BJ (cell line): Measurements from ENCODE around the gene EVX2. TPM values are rescaled to one million over a fixed set of nuclear protein-coding genes. Genes with fewer than 3 reads are reported as not detected.

Experiments
- CTCF ChIA-PET: fragments of 350-600 bp; formaldehyde crosslinking; extraction: SDS; loops from one replicate; lab custom pipeline; 2021; ENCODE audit warnings: antibody characterized with exemption, inconsistent platforms; lab: Yijun Ruan, JAX
- POLR2A ChIA-PET: fragments of 300-600 bp; sonication (Branson Sonifier 250); formaldehyde crosslinking; extraction: SDS; loops from one replicate; lab custom pipeline; 2021; ENCODE audit warnings: antibody characterized with exemption; lab: Charles Lee
- DNase-seq: peaks from one replicate; pipeline ENCODE4 v3.0.0-alpha.2; 2011; ENCODE audit warnings: low read depth
- H3K27me3 ChIP-seq: 2 replicates; pipeline ENCODE4 v1.6.0; 2011; ENCODE audit warnings: low read length; ENCODE audit not compliant: control insufficient read depth, insufficient read depth
- H3K36me3 ChIP-seq: 2 replicates; pipeline ENCODE4 v1.5.1; 2011; ENCODE audit warnings: low read length; ENCODE audit not compliant: control insufficient read depth, insufficient read depth
- H3K4me3 ChIP-seq: 2 replicates; pipeline ENCODE4 v1.5.1; 2011; ENCODE audit warnings: low read depth, mild to moderate bottlenecking, control low read depth, low read length
- polyA plus RNA-seq: library from polyadenylated mRNA; depleted of rRNA; stranded (reverse); fragments of >200 nt; gene quantifications from 2 replicates; pipeline ENCODE4 v1.2.3, GENCODE V29; 2011; rRNA removed
- TF ChIP-seq, protein P1 (sequence below): IDR thresholded peaks from 2 replicates; pipeline ENCODE4 v1.5.1; 2011; ENCODE audit warnings: low read depth, mild to moderate bottlenecking, control low read depth, inconsistent platforms, low read length, moderate library complexity; ENCODE audit not compliant: insufficient read depth

EVX2 gene
- polyA plus RNA-seq, 1 experiment = not detected

GRCh38 chr2:176038694-176039093 is 45.1 kb downstream of the EVX2 start:
- H3K27me3 ChIP-seq = no peaks in the 10 kb centered on the region
- TF ChIP-seq, protein P1, sequence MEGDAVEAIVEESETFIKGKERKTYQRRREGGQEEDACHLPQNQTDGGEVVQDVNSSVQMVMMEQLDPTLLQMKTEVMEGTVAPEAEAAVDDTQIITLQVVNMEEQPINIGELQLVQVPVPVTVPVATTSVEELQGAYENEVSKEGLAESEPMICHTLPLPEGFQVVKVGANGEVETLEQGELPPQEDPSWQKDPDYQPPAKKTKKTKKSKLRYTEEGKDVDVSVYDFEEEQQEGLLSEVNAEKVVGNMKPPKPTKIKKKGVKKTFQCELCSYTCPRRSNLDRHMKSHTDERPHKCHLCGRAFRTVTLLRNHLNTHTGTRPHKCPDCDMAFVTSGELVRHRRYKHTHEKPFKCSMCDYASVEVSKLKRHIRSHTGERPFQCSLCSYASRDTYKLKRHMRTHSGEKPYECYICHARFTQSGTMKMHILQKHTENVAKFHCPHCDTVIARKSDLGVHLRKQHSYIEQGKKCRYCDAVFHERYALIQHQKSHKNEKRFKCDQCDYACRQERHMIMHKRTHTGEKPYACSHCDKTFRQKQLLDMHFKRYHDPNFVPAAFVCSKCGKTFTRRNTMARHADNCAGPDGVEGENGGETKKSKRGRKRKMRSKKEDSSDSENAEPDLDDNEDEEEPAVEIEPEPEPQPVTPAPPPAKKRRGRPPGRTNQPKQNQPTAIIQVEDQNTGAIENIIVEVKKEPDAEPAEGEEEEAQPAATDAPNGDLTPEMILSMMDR = no peak
- POLR2A ChIA-PET = no interaction called here
- CTCF ChIA-PET = no interaction called here
- H3K36me3 ChIP-seq = no peaks in the 10 kb centered on the region
- DNase-seq = no peak
- no peak overlapping the region for H3K4me3 ChIP-seq

DNA sequence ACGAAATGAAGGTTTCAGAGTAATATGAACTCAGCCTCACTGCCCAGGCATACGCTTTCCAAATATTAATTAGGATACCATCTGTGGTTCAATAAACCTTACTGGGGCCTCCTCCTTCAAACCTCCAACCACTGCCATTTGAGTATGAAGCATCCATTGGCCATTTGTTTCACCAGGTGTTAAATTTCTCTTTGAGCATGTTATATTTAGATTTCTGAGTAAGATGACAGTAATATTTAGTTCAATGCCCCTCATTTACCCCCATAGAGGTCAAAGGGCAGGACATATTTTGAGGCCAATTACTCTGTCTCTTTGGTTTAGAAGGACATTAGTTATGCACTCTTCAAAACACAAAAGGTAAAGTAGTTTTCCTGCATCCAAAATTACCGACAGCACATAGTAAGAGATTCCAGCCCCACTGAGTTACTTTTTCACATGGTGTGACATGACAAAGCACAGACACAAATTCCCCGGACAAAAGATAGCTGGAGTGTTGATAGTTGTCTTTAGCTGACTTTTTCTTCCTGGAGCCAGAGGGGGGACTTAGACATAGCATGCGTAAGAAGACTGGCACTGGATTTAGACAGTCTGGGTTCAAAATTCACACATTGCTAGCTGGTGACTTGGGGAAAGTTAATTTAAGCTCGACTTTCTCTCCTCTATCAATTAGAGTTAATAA is 48.6 kb downstream of the EVX2 start:
- ChIA-PET CTCF (no interaction called here), POLR2A (no interaction called here)
- no peak overlapping the region for H3K4me3 ChIP-seq
- no peaks in the 10 kb centered on the region for H3K36me3 ChIP-seq
- no peaks in the 10 kb centered on the region for H3K27me3 ChIP-seq
- no peak for DNase-seq
- TF ChIP-seq, protein P1 = no peak

DNA sequence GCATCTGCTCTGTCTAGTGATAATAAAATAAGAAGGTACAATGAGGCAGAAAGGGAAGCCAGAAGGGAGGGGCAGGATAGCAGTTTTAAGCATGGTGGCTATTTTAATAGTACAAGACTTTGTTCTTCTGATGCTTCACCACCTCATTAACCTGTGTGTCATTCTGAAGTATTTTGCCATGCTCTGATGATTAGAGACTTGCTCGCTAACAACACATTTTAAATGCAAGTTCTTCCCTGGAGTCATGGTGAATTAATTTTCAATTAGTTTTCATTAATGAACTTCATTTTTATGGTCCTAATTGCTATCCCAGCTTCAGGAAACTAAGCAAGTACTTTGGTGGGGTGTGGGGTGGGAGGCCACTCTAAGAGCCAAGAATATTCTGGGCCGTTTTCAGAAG is 56.0 kb downstream of the EVX2 start:
- POLR2A ChIA-PET = no interaction called here

More for the DNA sequence above, 56.0 kb downstream of the EVX2 start:
- CTCF ChIA-PET = interaction anchor here (0.6 to 1.0 kb wide), 3 partner anchors 12 to 1342 kb away, joined by 3 read pairs; no protein-coding TSS in a partner anchor
- no peaks in the 10 kb centered on the region for H3K36me3 ChIP-seq
- no peaks in the 10 kb centered on the region; the same call in 1 of the 2 replicates for H3K27me3 ChIP-seq
- TF ChIP-seq, protein P1 = no peak
- DNase-seq = no peak
- no peak overlapping the region for H3K4me3 ChIP-seq

Other genes starting within 250 kb of the EVX2 start
- 19.6 and 36.5 TPM in 2 replicates for gene LNPK, start 81.7 kb downstream of the EVX2 start, polyA plus RNA-seq
- gene HOXD13, start 8.8 kb upstream of the EVX2 start, polyA plus RNA-seq = 0.43 and 0.71 TPM in 2 replicates
- gene HOXD12, start 15.8 kb upstream of the EVX2 start, polyA plus RNA-seq = not detected in 2 replicates
- gene HOXD11, start 23.3 kb upstream of the EVX2 start, polyA plus RNA-seq = 9.8 and 9.9 TPM in 2 replicates
- 11.0 and 12.6 TPM in 2 replicates for gene HOXD10, start 32.8 kb upstream of the EVX2 start, polyA plus RNA-seq
- 1.7 and 1.8 TPM in 2 replicates for gene HOXD9, start 38.8 kb upstream of the EVX2 start, polyA plus RNA-seq
- gene HOXD8, start 45.7 kb upstream of the EVX2 start, polyA plus RNA-seq = 0.86 and 1.7 TPM in 2 replicates
- 0.12 and 0.28 TPM in 2 replicates for gene HOXD4, start 67.6 kb upstream of the EVX2 start, polyA plus RNA-seq
- 0.07 TPM in 1 of 2 replicates, not detected in the other for gene HOXD3, start 73.3 kb upstream of the EVX2 start, polyA plus RNA-seq
- gene HOXD1, start 104.7 kb upstream of the EVX2 start, polyA plus RNA-seq = not detected in 2 replicates
- gene MTX2, start 185.5 kb upstream of the EVX2 start, polyA plus RNA-seq = 17.7 and 31.5 TPM in 2 replicates